HG03457 (cell line): ENCODE measurements around the gene SH3TC1.
A peak's percentile ranks its signal among the peaks of the same experiment; 100 is the strongest.

Experiments used
- ATAC-seq: cut with Tn5 transposase; IDR thresholded peaks from one replicate; pipeline ENCODE4 v1.9.1; 2021; ENCODE audit warnings: moderate number of reproducible peaks; ENCODE audit not compliant: unreplicated experiment

Gene SH3TC1

GRCh38 chr4:8179771-8180170 is 19.3 kb upstream of the SH3TC1 start:
- no peak for ATAC-seq

- no peak for ATAC-seq
Measured at GRCh38 chr4:8180310-8181093, 18.6 kb upstream of the SH3TC1 start.

GRCh38 chr4:8181119-8181518 is 18.0 kb upstream of the SH3TC1 start:
- ATAC-seq = no peak

GRCh38 chr4:8181844-8182243 is 17.2 kb upstream of the SH3TC1 start:
- ATAC-seq = no peak

- no peak for ATAC-seq
Measured at GRCh38 chr4:8182294-8182693, 16.8 kb upstream of the SH3TC1 start.

- ATAC-seq = no peak
Measured at GRCh38 chr4:8182858-8183725, 16.0 kb upstream of the SH3TC1 start.

GRCh38 chr4:8184061-8184460 is 15.0 kb upstream of the SH3TC1 start:
- ATAC-seq = no peak

- no peak for ATAC-seq
Measured at GRCh38 chr4:8185295-8185694, 13.8 kb upstream of the SH3TC1 start.

GRCh38 chr4:8185930-8186329 is 13.2 kb upstream of the SH3TC1 start:
- ATAC-seq = no peak

GRCh38 chr4:8188085-8188484 is 11.0 kb upstream of the SH3TC1 start:
- ATAC-seq = no peak

GRCh38 chr4:8188743-8189550 is 10.1 kb upstream of the SH3TC1 start:
- ATAC-seq = no peak

GRCh38 chr4:8189551-8190466 is 9.3 kb upstream of the SH3TC1 start:
- ATAC-seq = no peak

GRCh38 chr4:8191136-8191747 is 7.8 kb upstream of the SH3TC1 start:
- no peak for ATAC-seq

GRCh38 chr4:8192748-8193738 is 6.0 kb upstream of the SH3TC1 start:
- ATAC-seq = peak; percentile 78

- ATAC-seq = no peak
Measured at GRCh38 chr4:8194306-8195242, 4.5 kb upstream of the SH3TC1 start.

- no peak for ATAC-seq
Measured at GRCh38 chr4:8195431-8195830, 3.7 kb upstream of the SH3TC1 start.

- ATAC-seq = no peak
Measured at GRCh38 chr4:8195841-8196458, 3.1 kb upstream of the SH3TC1 start.
